ENCODE results near the gene EDAR. TPM values are rescaled to one million over a fixed set of nuclear protein-coding genes. Genes with fewer than 3 reads are reported as not detected.

Gene EDAR
- total and polyA plus RNA-seq, 11 donors = 0.01 to 0.20 (median 0.16) TPM; not detected in 8

GRCh38 chr2:109018452-109018851, 29.4 kb upstream of the EDAR start:
- DNase-seq (no peak), ATAC-seq (no peak)
- H3K36me3 ChIP-seq = no peaks in the 10 kb centered on the region
- intact Hi-C loops (cut with DNase I) = no loop called here
- TF ChIP-seq POLR2A (IDR thresholded peaks at IDR 0.05) (no peak), CTCF (IDR thresholded peaks at IDR 0.05) (no peak)
- no peak overlapping the region for H3K27ac ChIP-seq
- peaks cover 0 to 4% (median 0%) of the 10 kb centered on the region in 12 donors for H3K4me1 ChIP-seq
- no peaks in the 10 kb centered on the region for H3K9me3 ChIP-seq
- no peak overlapping the region for H3K4me3 ChIP-seq
- 91 to 97% (median 93%) methylated on average over 5 of the region's 5 CpGs for WGBS, 4 donors
- H3K27me3 ChIP-seq = peaks cover 0 to 2% (median 0%) of the 10 kb centered on the region in 9 donors

- TF ChIP-seq CTCF (IDR thresholded peaks at IDR 0.05) (no peak), POLR2A (IDR thresholded peaks at IDR 0.05) (no peak)
- no peak for ATAC-seq
- H3K4me1 ChIP-seq = peaks cover 0 to 4% (median 0%) of the 10 kb centered on the region in 12 donors
- H3K27me3 ChIP-seq = peaks cover 0 to 5% (median 0%) of the 10 kb centered on the region in 9 donors
- intact Hi-C loops (cut with DNase I) = no loop called here
- H3K36me3 ChIP-seq = no peaks in the 10 kb centered on the region
- no peak overlapping the region for H3K4me3 ChIP-seq
- no peak for DNase-seq
- H3K9me3 ChIP-seq = no peaks in the 10 kb centered on the region
- H3K27ac ChIP-seq = no peak overlapping the region
- 70 to 83% (median 78%) methylated on average over 5 of the region's 5 CpGs for WGBS, 4 donors
Measured at GRCh38 chr2:109017017-109017416, 28.0 kb upstream of the EDAR start.

DNA sequence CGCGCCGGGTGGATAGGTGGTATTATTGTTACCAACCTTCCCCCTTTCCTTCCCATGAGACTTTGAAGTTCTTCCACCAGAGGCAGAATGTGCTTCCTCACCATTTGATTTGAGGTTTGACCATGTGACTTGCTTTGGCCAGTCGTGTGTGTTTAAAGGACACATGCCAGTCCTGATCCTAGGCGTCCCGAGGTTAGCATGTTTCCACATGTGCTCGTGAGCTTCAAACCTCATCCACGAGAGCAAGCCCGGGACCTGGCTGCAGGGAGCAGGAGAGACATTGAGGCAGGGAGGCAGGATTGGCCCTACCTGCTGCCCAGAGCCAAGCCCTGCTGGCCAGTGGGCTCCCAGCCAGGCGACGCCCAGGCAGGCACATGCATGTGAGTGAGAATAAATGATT, 27.4 kb upstream of the EDAR start:
- Histone ChIP-seq H3K27me3 (peaks cover 0 to 5% (median 0%) of the 10 kb centered on the region in 9 donors), H3K4me1 (peaks cover 0 to 4% (median 0%) of the 10 kb centered on the region in 12 donors), H3K27ac (no peak overlapping the region), H3K4me3 (no peak overlapping the region), H3K9me3 (no peaks in the 10 kb centered on the region), H3K36me3 (no peaks in the 10 kb centered on the region)
- intact Hi-C loops (cut with DNase I) = no loop called here
- ATAC-seq (no peak), DNase-seq (no peak)
- TF ChIP-seq CTCF (IDR thresholded peaks at IDR 0.05) (no peak), POLR2A (IDR thresholded peaks at IDR 0.05) (no peak)
- WGBS, 4 donors = 93 to 94% (median 93%) methylated on average over 11 of the region's 11 CpGs

DNA sequence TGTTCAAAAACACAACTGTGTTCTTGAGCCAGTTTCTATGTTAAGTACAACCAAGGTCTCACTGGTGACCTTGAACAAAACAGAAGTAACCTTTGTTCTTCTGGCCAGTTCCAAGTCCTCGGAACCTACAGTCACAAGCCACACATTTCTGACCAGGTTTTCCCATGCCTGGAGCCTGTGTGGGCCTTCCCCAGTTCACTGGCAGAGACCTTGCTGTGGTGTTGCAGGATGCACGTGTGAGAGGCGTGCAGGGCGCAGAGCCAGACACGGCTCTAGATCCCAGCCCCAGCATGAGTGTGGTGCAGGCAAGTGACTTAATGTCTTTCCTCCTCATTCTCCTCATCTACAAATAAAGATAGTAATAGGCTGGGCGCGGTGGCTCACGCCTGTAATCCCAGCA, 25.5 kb upstream of the EDAR start:
- Histone ChIP-seq H3K4me1 (no peaks in the 10 kb centered on the region), H3K36me3 (no peaks in the 10 kb centered on the region), H3K9me3 (no peaks in the 10 kb centered on the region), H3K4me3 (no peak overlapping the region), H3K27ac (no peak overlapping the region), H3K27me3 (peaks cover 0 to 5% (median 0%) of the 10 kb centered on the region in 9 donors)
- TF ChIP-seq CTCF (IDR thresholded peaks at IDR 0.05) (no peak), POLR2A (IDR thresholded peaks at IDR 0.05) (no peak)
- intact Hi-C loops (cut with DNase I) = no loop called here
- ATAC-seq (no peak), DNase-seq (no peak)
- WGBS, 4 donors = 80 to 91% (median 87%) methylated on average over 7 to 8 of the region's 8 CpGs
